GM18507 (cell line): ENCODE results near the gene MAPK8IP3.
A peak's percentile ranks its signal among the peaks of the same experiment; 100 is the strongest.

Experiments used
- DNase-seq: peaks from one replicate; pipeline ENCODE4 v3.0.0; 2011; ENCODE audit warnings: low read depth; ENCODE audit not compliant: insufficient read length; ENCODE audit errors: extremely low spot score
- FAIRE-seq: peaks from 2 replicates; lab custom pipeline; 2011; peaks lifted over from hg19 to GRCh38; lab: Jason Lieb, UNC

The MAPK8IP3 gene

GRCh38 chr16:1705688-1706385, at the start of gene MAPK8IP3:
TSS of gene MAPK8IP3 (plus strand) at chr16:1706195. CDS start at chr16:1706340, 145 bp downstream.
- DNase-seq, result peak; percentile 98
- peak; percentile 93 for FAIRE-seq

- FAIRE-seq (no peak), DNase-seq (no peak)
Observed at GRCh38 chr16:1656808-1657617, 49.0 kb upstream of the MAPK8IP3 start.

DNA sequence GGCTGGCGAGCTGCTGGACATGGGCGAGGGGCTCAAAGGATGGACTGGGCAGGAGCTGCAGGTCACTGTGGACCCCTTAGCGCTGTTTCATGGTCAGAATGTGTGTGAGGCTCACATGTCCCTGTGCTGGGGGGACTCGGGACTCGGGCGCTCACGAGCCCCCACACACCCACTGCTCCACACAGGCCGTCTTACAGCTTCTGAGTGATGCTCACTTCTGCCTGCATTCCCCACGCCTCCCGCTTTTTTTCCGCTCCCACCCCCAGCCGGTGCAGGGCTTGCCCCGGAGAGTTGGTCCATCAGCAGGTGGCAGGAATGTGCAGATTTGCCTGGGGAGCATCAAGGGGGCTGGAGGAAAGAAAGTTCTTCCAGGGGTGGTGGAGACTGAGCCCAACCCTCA, 48.2 kb upstream of the MAPK8IP3 start:
- no peak for DNase-seq
- no peak for FAIRE-seq

DNA sequence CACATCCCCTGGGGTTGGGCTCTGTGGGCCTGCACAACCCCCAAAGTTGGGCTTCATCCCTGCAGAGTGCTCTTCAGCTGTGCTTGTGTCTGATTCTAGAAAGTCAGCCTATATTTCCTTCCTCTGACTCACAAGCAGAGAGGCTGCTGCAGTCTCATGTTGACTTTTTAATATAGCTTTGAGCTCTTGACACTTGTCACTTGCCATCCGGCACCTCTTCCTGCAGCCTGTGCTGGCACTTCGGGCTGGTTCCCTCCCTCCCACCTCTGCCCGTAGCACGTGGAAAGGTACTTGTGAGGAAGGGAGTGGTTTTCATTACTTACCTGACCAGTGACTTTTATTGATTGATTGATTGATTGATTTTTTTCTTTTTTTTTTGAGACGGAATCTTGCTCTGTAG, 47.0 kb upstream of the MAPK8IP3 start:
- FAIRE-seq, result no peak
- no peak for DNase-seq

DNA sequence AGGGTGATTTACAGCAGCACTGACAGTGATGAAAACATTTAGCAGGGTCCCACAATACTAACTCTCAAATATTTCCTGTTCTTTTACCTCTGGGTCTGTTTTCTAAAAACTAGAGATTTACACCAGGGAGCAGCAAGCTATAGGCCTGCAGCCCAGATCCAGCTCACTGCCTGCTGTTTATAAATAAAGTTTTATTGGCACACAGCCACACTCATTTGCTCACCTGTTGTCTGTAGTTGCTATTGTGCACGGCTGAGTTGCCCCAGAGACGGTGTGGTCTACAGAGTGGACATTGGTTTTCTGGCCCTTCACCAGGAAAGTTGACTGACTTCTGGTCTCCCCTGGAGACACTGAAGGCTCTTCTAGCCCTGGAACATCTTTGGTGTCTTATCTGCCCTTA, 44.2 kb upstream of the MAPK8IP3 start:
- FAIRE-seq (no peak), DNase-seq (no peak)

GRCh38 chr16:1662543-1662942, 43.5 kb upstream of the MAPK8IP3 start:
- FAIRE-seq (no peak), DNase-seq (no peak)

DNA sequence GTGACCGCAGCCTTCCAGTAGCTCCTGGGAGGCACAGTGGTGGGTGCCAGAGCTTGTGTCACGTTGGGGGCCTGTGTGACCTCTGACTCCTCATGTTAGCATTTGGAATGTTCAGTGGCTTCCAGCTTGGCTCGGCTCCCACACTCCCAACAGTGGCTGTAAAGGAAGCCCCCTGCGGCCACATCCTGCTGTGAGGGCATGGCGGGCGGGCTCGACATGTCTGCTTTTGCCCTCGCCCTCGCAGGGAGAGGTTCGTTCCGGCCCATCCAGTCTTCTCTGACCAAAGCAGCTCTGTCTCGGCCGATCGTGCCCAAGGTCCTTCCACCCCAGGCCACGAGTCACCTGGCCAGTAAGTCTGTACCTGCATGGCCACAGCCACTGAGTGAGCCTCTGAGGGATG, 40.2 kb upstream of the MAPK8IP3 start:
- FAIRE-seq, result no peak

GRCh38 chr16:1666316-1666715, 39.7 kb upstream of the MAPK8IP3 start:
- FAIRE-seq (no peak), DNase-seq (no peak)

More for the DNA sequence above, 40.2 kb upstream of the MAPK8IP3 start:
- DNase-seq, result no peak

DNA sequence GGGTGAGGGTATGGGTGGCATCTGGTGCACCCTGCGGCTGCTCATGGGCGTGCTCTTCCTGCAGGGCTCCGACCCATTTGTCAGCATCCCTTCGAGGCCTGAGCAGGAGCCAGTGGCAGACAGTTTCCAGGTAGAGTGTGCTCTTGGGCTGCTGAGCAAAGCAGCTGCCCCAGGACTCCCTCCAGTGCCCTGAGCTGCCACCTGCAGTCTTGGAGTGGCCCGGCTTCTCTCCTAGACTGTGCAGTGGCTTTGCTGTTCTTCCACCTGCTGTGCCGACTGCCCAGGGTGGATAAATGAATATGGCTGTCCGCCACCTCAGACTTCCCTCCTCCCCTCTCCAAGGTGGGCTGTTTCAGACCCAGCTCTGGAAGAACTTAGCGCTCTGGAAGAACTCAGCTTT, 38.7 kb upstream of the MAPK8IP3 start:
- no peak for FAIRE-seq

GRCh38 chr16:1667916-1668315, 38.1 kb upstream of the MAPK8IP3 start:
- FAIRE-seq (no peak), DNase-seq (no peak)

More for the DNA sequence above, 38.7 kb upstream of the MAPK8IP3 start:
- no peak for DNase-seq

- no peak for FAIRE-seq
- no peak for DNase-seq
Observed at GRCh38 chr16:1668612-1669319, 37.2 kb upstream of the MAPK8IP3 start.

GRCh38 chr16:1669698-1670097, 36.3 kb upstream of the MAPK8IP3 start:
- FAIRE-seq (no peak), DNase-seq (no peak)

DNA sequence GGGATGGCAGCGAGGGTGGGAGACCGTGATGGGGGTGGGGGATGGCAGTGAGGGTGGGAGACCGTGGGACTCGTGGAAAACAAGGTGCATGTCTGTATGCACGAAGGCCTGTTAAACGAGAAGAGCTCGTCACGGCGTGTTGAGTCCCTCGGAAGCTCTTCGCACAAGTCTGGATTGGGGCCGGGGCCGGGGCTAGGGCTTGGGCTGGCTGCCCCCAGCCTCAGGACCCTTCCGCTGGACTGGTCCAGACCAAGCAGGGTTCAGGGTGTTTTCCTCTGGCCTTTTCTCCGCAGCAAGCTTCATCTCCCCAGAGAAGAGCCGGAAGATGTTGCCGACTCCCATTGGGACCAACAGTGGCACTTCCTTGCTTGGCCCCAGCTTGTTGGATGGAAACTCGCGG, 35.6 kb upstream of the MAPK8IP3 start:
- FAIRE-seq, result no peak
- no peak for DNase-seq

GRCh38 chr16:1670866-1671265, 35.1 kb upstream of the MAPK8IP3 start:
- DNase-seq (no peak), FAIRE-seq (no peak)

DNA sequence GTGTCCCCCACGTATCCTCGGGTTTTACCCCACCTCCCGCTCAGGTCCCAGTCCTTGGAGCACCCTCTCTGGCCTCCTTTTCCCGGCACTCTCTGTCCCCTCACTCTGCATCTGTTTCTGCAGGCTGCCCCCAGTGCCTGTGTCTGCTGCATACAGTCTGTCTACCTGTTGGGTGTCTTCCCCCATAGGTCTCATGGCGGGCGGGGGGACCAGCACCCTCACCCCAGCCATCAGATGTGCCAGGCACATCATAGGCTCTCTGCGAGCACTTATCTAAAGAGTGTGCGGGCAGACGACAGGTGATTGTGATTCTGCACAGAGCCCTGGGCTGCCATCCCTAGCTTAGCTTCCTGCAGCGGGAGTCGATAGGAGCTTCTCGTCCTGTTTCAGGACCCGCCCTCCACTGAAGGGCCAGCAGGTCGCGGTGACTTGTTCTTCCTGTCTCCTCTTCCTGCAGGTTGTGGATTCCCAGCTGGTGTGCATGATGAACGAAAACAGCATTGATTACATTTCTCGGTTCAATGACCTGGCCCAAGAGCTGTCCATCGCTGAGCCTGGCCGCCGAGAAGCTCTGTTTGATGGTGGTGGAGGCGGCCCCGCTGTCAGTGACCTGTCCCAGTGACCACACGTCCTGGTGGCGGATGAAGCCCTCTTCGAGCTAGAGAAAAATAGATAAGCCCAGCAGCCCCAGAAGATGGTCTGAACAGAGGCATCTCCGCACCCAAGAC, 32.4 kb upstream of the MAPK8IP3 start:
- FAIRE-seq (no peak), DNase-seq (no peak)

GRCh38 chr16:1674306-1674705, 31.7 kb upstream of the MAPK8IP3 start:
- FAIRE-seq, result no peak
- DNase-seq, result no peak

GRCh38 chr16:1674751-1675664, 31.0 kb upstream of the MAPK8IP3 start:
- DNase-seq, result no peak

GRCh38 chr16:1676661-1677060, 29.3 kb upstream of the MAPK8IP3 start:
- FAIRE-seq (no peak), DNase-seq (no peak)

More at GRCh38 chr16:1674751-1675664, 31.0 kb upstream of the MAPK8IP3 start:
- no peak for FAIRE-seq

DNA sequence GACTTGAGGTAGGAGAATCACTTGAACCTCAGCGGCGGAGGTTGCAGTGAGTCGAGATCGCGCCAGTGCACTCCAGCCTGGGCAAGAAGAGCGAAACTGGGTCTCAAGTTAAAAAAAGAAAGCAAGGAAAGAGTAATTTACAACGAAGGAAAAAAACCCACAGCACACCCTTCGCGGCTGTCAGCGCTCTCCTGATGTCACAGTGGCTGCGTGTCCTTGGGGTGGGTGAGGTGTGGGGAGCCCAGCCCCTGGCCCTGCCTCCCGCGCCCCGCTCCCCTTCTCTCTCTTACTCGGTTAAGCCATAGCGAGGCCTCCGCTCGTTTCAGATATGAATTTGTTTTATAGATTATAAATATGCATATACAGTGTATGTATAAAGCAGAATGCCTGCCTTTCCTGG, 28.7 kb upstream of the MAPK8IP3 start:
- no peak for FAIRE-seq
- no peak for DNase-seq
